Glutamatergic neuron (in vitro differentiated cells): Measurements from ENCODE around the gene IKZF3. TPM values are rescaled to one million over a fixed set of nuclear protein-coding genes. Genes with fewer than 3 reads are reported as not detected.

Experiments used
- DNase-seq: peaks from one replicate; pipeline ENCODE4 v3.0.0; 2022
- H3K27ac Mint-ChIP-seq: one replicate; pipeline ENCODE4 v1.8.0; 2020; ENCODE audit warnings: mild to moderate bottlenecking, mixed read lengths, inconsistent platforms; ENCODE audit not compliant: unreplicated experiment
- H3K27me3 Mint-ChIP-seq: one replicate; pipeline ENCODE4 v1.8.0; 2020; ENCODE audit warnings: mild to moderate bottlenecking, moderate library complexity, mixed read lengths, inconsistent platforms; ENCODE audit not compliant: unreplicated experiment
- H3K36me3 Mint-ChIP-seq: one replicate; pipeline ENCODE4 v1.8.0; 2020; ENCODE audit warnings: mild to moderate bottlenecking, mixed read lengths, inconsistent platforms; ENCODE audit not compliant: unreplicated experiment
- H3K4me1 Mint-ChIP-seq: one replicate; pipeline ENCODE4 v1.8.0; 2020; ENCODE audit warnings: mild to moderate bottlenecking, low read depth, mixed read lengths, inconsistent platforms; ENCODE audit not compliant: unreplicated experiment
- H3K4me3 Mint-ChIP-seq: one replicate; pipeline ENCODE4 v1.8.0; 2020; ENCODE audit warnings: mild to moderate bottlenecking, mixed read lengths, inconsistent platforms; ENCODE audit not compliant: unreplicated experiment
- H3K9me3 Mint-ChIP-seq: one replicate; pipeline ENCODE4 v1.8.0; 2020; ENCODE audit warnings: mild to moderate bottlenecking, moderate library complexity, mixed read lengths, inconsistent platforms; ENCODE audit not compliant: unreplicated experiment
- total RNA-seq: library from RNA; stranded (reverse); fragmentation: NEBNext Ultra II Directional; extraction: Animal tissue kit (Norgen Biotek cat#: 25700); gene quantifications from one replicate; pipeline ENCODE4 v1.2.1, GENCODE V29; 2021; ENCODE audit not compliant: unreplicated experiment
- TF ChIP-seq, protein P1 (sequence below): fragments of 200-600 bp; sonication (generic); IDR thresholded peaks from one replicate; pipeline ENCODE4 v1.5.0; 2021; ENCODE audit not compliant: partially characterized antibody, unreplicated experiment

The IKZF3 gene
- total RNA-seq, 1 donor from 2014 or later: not detected

DNA sequence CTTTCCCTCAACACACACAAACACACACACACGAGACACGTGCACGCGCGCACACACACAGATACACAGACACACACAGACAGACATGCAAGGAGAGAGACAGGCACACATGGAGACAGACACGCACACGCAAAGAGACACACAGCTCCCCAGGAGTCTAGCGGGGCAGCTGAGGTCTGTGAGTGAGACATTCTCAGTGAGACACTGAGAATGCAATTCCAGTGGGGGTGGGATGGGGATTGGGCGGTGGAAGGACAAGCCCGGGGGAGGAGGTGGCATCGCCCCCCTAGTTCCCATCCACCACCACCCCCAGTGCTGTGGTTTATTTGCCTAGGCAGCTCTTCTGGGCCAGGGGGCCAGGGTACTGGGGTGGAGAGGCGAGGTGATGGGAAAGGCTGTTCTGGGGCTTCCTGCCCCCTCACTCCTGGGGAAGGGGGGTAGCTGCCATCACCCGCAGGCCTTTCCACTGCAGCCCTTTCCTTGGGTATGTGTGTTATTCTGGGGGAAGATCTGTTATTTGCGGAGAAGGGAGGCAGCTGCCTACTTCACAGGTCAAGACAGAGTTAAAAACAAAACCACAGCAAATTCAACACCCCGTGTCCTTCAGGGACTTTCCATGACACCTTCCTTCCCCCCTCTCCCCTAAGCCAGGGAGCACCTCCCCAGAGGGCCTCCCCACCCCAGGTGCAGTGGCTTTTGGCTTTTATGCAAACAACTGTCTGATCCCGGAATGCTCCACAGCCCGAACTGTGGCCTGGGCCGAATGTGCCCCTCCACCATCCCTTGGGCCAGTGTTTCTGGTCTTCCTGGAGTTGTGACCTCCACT, 108.3 kb downstream of the IKZF3 start:
- Mint-ChIP-seq H3K4me3 (peak overlapping the region; percentile 47), H3K9me3 (peaks cover 4% of the 10 kb centered on the region), H3K27me3 (peaks cover 9% of the 10 kb centered on the region), H3K36me3 (no peaks in the 10 kb centered on the region), H3K27ac (no peak overlapping the region), H3K4me1 (no peaks in the 10 kb centered on the region)
- TF ChIP-seq, protein P1, sequence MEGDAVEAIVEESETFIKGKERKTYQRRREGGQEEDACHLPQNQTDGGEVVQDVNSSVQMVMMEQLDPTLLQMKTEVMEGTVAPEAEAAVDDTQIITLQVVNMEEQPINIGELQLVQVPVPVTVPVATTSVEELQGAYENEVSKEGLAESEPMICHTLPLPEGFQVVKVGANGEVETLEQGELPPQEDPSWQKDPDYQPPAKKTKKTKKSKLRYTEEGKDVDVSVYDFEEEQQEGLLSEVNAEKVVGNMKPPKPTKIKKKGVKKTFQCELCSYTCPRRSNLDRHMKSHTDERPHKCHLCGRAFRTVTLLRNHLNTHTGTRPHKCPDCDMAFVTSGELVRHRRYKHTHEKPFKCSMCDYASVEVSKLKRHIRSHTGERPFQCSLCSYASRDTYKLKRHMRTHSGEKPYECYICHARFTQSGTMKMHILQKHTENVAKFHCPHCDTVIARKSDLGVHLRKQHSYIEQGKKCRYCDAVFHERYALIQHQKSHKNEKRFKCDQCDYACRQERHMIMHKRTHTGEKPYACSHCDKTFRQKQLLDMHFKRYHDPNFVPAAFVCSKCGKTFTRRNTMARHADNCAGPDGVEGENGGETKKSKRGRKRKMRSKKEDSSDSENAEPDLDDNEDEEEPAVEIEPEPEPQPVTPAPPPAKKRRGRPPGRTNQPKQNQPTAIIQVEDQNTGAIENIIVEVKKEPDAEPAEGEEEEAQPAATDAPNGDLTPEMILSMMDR: no peak
- DNase-seq: no peak

DNA sequence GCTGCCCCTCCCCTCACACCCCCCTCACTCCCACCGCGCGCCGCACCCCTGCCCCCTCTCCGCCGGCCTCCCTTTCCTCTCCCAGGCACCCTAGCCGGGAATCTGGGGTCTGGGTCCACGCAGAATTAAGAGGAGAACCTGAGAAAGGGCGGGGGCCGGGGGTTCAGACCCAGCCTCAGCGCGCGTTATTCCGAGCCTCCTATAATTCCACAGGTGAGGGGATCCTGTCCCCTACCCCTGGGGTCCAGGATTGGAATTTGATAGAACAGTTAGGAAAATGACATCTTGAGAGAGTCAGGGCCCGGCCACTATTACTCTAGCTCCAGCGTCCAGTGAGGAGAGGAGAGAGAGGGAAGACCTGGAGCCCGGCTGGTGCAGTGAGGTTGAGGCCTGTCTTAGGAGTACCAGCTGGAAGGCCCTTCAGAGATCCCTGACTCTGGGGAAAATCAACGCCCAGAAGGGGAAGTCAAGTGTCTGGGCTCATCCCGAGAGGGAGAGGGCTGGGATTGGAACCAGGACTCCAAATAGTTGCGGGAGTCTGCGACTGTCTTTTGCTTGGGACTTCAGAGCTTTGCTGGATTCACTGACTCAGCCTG, 109.1 kb downstream of the IKZF3 start:
- Mint-ChIP-seq H3K4me3 (peak overlapping the region; percentile 25), H3K9me3 (peaks cover 4% of the 10 kb centered on the region), H3K4me1 (peaks cover 2% of the 10 kb centered on the region), H3K27me3 (peaks cover 9% of the 10 kb centered on the region), H3K36me3 (no peaks in the 10 kb centered on the region), H3K27ac (no peak overlapping the region)
- TF ChIP-seq, protein P1: no peak
- no peak for DNase-seq

DNA sequence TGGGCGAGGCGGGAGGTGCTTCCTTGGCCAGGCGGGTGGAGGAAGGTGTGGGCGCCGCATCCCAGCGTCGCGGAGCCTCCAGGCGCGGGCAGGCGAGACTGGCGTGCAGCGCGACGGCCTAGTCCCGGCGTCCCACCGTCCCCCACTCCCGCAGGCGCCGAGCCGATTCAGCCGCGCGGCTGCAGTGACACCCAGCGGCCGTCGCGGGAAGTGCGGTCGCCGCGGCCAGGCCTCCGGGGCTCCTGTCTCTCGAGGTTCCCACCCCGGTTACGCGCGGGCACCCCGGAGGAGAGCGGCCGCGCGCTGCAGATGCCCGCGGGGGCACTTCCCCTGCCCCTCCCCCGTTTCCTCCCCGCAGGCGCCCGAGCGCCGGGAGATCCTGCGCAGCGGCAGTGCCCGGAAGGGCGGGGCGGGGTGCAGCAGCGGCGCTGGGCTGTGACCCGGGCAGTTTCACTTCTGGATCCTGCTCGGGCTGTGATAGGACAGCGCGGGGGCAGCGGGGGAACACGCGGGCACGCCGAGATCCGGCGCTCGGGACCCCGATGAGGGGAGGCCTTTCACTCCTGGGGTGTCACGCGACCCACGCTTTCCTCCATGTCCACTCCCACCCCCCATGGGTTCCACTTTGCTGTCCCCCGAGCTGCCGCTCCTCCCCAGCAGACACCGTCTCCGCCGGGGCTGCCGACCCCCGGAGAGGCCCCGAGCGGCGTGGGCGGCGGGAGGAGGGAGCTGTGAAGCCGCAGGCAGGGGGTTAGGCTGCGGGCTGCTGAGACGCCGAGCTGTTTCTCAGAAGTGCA, 109.8 kb downstream of the IKZF3 start:
- Mint-ChIP-seq H3K4me1 (peaks cover 2% of the 10 kb centered on the region), H3K9me3 (peaks cover 1% of the 10 kb centered on the region), H3K4me3 (no peak overlapping the region), H3K27ac (no peak overlapping the region), H3K27me3 (peaks cover 9% of the 10 kb centered on the region), H3K36me3 (no peaks in the 10 kb centered on the region)
- DNase-seq: peak; percentile 87
- TF ChIP-seq, protein P1: peak; percentile 99

DNA sequence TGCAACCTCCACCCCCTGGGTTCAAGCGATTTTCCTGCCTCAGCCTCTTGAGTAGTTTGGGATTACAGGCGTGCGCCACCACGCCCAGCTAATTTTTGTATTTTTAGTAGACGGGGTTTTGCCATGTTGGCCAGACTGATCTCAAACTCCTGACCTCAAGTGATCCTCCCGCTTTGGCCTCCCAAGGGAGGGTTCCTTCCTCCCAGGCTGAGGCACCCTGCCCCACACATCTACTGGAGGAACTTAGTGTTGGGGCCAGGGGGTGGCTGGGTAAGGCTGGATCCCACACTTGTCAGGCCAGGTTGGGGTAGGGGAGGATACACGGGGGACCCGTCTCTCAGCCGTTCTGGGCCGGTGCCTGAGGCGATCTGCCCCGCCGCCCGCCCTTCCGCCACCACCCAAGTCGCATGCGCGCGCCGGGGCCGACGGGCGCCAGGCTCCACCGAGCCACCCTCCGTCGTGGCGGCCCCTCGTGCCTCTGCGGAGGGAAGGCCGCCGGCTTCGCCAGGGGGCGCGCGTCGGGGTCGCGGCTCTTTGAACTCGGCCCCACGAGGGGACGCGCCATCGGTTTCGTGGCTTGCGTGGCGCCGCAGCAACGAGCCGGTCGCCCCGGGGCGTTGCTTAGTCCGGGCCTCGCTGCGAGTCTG, 110.5 kb downstream of the IKZF3 start:
- H3K36me3 Mint-ChIP-seq: no peaks in the 10 kb centered on the region
- peaks cover 9% of the 10 kb centered on the region for H3K27me3 Mint-ChIP-seq
- H3K9me3 Mint-ChIP-seq: peaks cover 1% of the 10 kb centered on the region
- TF ChIP-seq, protein P1: no peak
- H3K4me1 Mint-ChIP-seq: peaks cover 2% of the 10 kb centered on the region
- H3K27ac Mint-ChIP-seq: no peak overlapping the region
- H3K4me3 Mint-ChIP-seq: peak overlapping the region; percentile 59
- peak; percentile 56 for DNase-seq
